H1 (cell line): Measurements from ENCODE around the gene TMEM116. TPM values are rescaled to one million over a fixed set of nuclear protein-coding genes. Genes with fewer than 3 reads are reported as not detected.

Experiments used
- CEBPB ChIP-seq: IDR thresholded peaks from 2 replicates; pipeline ENCODE4 v1.6.1; 2012; ENCODE audit warnings: low read depth, low read length
- CHD2 ChIP-seq: IDR thresholded peaks from 2 replicates; pipeline ENCODE4 v1.6.1; 2012; ENCODE audit warnings: low read length, improper control_type of control experiment
- EP300 ChIP-seq, 2 experiments: IDR thresholded peaks; 1 replicate in 1 of 2; 2 replicates in 1 of 2; pipeline ENCODE4 v1.6.1; 2011 to 2012; ENCODE audit warnings: low read depth in 2 of 2, low read length in 2 of 2, mild to moderate bottlenecking in 2 of 2, borderline replicate concordance in 1 of 2, inconsistent platforms in 1 of 2, moderate library complexity in 1 of 2
- KDM1A ChIP-seq: fragments of 200-600, 300-600 bp; sonication (generic); IDR thresholded peaks from 2 replicates; pipeline ENCODE4 v1.7.1; 2016; ENCODE audit warnings: mild to moderate bottlenecking, low read length, borderline replicate concordance
- KDM4A ChIP-seq: IDR thresholded peaks from one replicate; pipeline ENCODE4 v1.7.1; 2012; ENCODE audit warnings: low read depth, mild to moderate bottlenecking, moderate library complexity, low read length, inconsistent platforms; ENCODE audit not compliant: severe bottlenecking
- POLR2AphosphoS5 ChIP-seq: IDR thresholded peaks from 2 replicates; pipeline ENCODE4 v1.6.1; 2011; ENCODE audit warnings: low read depth, low read length
- polyA plus RNA-seq, 7 experiments: library from polyadenylated mRNA; depleted of rRNA in 3 of 7; stranded (reverse) in 5 of 7; unstranded in 2 of 7; fragments of >200 nt in 5 of 7; fragments of 200-250 nt in 2 of 7; gene quantifications; 1 replicate in 5 of 7; 2 replicates in 1 of 7; 4 replicates in 1 of 7; pipeline versions ENCODE4 v1.2.1 to v1.2.3, GENCODE V29; 2011 to 2013; ENCODE audit warnings: missing spikeins in 2 of 7, mixed read lengths in 2 of 7
- total RNA-seq: library from RNA; stranded (reverse); fragmentation: NEBNext Ultra II Directional; extraction: Animal tissue kit (Norgen Biotek cat#: 25700); gene quantifications from 2 replicates; pipeline ENCODE4 v1.2.1, GENCODE V29; 2021

The TMEM116 gene
- total and polyA plus RNA-seq, 2 of the 8 experiments (the other 6 are each of a cell fraction or from before 2014, with no cell fraction given), result 8.1 to 25.2 TPM

- TF ChIP-seq CEBPB, result no peak
- no peak for TF ChIP-seq CHD2
- TF ChIP-seq KDM1A, result no peak
- no peak for TF ChIP-seq POLR2AphosphoS5
- no peak for TF ChIP-seq KDM4A
- no peak for TF ChIP-seq EP300 (IDR thresholded peaks at IDR 0.05; ENCODE audit: borderline replicate concordance in 1 of 2, low read depth in 2 of 2, low read length in 2 of 2)
Observed at GRCh38 chr12:111905502-111905901, 107.5 kb downstream of the TMEM116 start (continued).
